ENCODE results near the gene TNFAIP3.
"Not testable (repeated sequence)": the region's sequence is repeated elsewhere in the genome, so short reads cannot be mapped to it uniquely, and the experiment has no call there.

TNFAIP3 gene

DNA sequence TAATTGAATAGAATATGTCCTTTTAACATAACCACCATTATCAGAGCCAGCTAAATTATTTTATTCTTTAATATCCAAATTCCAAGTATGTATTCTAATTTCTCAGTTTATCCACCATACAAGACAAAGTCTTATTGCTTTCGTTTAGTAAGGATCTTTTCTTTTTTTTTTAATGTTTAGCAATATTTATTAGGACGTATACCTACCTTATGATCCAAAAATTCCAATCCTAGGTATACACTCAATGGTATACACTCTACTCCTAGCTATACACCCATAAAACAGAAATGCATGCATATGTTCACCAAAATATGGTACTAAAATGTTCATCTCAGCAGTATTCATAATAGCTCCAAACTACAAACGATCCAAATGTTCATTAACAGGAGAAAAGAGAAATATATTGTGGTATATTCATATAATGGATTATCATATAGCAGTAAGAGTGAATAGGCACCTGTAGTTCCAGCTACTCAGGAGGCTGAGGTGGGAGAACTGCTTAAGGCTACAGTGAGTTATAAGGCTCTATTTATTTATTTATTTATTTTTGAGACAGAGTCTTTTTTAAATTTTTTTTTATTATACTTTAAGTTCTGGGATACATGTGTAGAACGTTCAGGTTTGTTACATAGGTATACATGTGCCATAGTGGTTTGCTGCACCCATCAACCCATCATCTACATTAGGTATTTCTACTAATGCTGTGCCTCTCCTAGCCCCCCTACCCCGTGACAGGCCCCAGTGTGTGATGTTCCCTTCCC is 17.3 kb downstream of the TNFAIP3 start:
- Histone ChIP-seq H3K36me3 (ENCODE audit: control insufficient read depth, insufficient read depth, low read length) (no peaks in the 10 kb centered on the region), H3K27ac (ENCODE audit: insufficient read depth, low read depth, low read length, poor library complexity, severe bottlenecking) (no peak overlapping the region), H3K9me3 (ENCODE audit: control insufficient read depth, low read length) (no peaks in the 10 kb centered on the region), H3K4me1 (ENCODE audit: control insufficient read depth, insufficient read depth, low read length) (peaks cover 3% of the 10 kb centered on the region), H3K27me3 (ENCODE audit: control insufficient read depth, insufficient read depth, low read length, poor library complexity, severe bottlenecking) (no peaks in the 10 kb centered on the region), H3K4me3 (ENCODE audit: insufficient read depth, low read depth, low read length) (no peak overlapping the region)
- WGBS, 2 experiments: 97 to 100% methylated on average over 3 to 4 of the region's 5 CpGs

DNA sequence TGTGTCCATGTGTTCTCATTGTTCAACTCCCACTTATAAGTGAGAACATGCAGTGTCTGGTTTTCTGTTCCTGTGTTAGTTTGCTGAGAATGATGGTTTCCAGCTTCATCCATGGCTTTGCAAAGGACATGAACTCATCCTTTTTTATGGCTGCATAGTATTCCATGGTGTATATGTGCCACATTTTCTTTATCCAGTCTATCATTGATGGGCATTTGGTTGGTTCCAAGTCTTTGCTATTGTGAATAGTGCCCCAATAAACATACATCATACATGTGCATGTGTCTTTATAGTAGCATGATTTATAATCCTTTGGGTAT is 17.8 kb downstream of the TNFAIP3 start:
- H3K27me3 ChIP-seq (ENCODE audit: control insufficient read depth, insufficient read depth, low read length, poor library complexity, severe bottlenecking); H3K4me1 ChIP-seq (ENCODE audit: control insufficient read depth, insufficient read depth, low read length); H3K4me3 ChIP-seq (ENCODE audit: insufficient read depth, low read depth, low read length); H3K9me3 ChIP-seq (ENCODE audit: control insufficient read depth, low read length); H3K27ac ChIP-seq (ENCODE audit: insufficient read depth, low read depth, low read length, poor library complexity, severe bottlenecking); H3K36me3 ChIP-seq (ENCODE audit: control insufficient read depth, insufficient read depth, low read length): not testable (repeated sequence)

DNA sequence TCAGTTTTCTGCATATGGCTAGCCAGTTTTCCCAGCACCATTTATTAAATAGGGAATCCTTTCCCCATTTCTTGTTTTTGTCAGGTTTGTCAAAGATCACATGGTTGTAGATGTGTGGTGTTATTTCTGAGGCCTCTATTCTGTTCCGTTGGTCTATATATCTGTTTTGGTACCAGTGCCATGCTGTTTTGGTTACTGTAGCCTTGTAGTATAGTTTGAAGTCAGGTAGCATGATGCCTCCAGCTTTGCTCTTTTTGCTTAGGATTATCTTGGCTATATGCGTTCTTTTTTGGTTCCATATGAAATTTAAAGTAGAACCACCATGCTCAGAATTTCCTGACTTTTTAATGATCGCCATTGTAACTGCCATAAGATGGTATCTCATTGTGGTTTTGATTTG is 19.2 kb downstream of the TNFAIP3 start:
- not testable (repeated sequence) for H3K4me3 ChIP-seq (ENCODE audit: insufficient read depth, low read depth, low read length); H3K4me1 ChIP-seq (ENCODE audit: control insufficient read depth, insufficient read depth, low read length); H3K27me3 ChIP-seq (ENCODE audit: control insufficient read depth, insufficient read depth, low read length, poor library complexity, severe bottlenecking); H3K27ac ChIP-seq (ENCODE audit: insufficient read depth, low read depth, low read length, poor library complexity, severe bottlenecking); H3K9me3 ChIP-seq (ENCODE audit: control insufficient read depth, low read length); H3K36me3 ChIP-seq (ENCODE audit: control insufficient read depth, insufficient read depth, low read length)
- 92 to 95% methylated on average over 3 of the region's 3 CpGs for WGBS, 2 experiments

DNA sequence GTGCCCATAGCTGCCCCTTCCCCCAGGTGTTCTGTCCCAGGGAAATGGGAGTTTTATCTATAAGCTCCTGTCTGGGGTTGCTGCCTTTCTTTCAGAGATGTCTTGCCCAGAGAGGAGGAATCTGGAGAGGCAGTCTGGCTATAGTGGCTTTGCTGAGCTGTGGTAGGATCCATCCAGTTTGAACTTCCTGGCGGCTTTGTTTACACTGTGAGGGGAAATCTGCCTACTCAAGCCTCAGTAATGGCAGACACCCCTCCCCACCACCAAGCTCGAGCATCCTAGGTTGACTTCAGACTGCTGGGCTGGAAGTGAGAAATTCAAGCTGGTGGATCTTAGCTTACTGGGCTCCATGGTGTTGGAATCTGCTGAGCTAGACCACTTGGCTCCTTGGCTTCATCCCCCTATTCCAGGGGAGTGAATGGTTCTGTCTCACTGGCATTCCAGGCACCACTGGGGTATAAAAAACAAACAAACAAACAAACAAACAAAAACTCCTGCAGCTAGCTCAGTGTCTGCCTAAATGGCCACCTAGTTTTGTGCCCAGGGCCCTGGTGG is 24.0 kb downstream of the TNFAIP3 start:
- Histone ChIP-seq H3K27ac (ENCODE audit: insufficient read depth, low read depth, low read length, poor library complexity, severe bottlenecking) (no peak overlapping the region), H3K36me3 (ENCODE audit: control insufficient read depth, insufficient read depth, low read length) (no peaks in the 10 kb centered on the region), H3K27me3 (ENCODE audit: control insufficient read depth, insufficient read depth, low read length, poor library complexity, severe bottlenecking) (no peaks in the 10 kb centered on the region), H3K4me3 (ENCODE audit: insufficient read depth, low read depth, low read length) (no peak overlapping the region), H3K4me1 (ENCODE audit: control insufficient read depth, insufficient read depth, low read length) (no peaks in the 10 kb centered on the region), H3K9me3 (ENCODE audit: control insufficient read depth, low read length) (no peaks in the 10 kb centered on the region)
- WGBS, 2 experiments: 79 to 94% methylated on average over 2 of the region's 2 CpGs

DNA sequence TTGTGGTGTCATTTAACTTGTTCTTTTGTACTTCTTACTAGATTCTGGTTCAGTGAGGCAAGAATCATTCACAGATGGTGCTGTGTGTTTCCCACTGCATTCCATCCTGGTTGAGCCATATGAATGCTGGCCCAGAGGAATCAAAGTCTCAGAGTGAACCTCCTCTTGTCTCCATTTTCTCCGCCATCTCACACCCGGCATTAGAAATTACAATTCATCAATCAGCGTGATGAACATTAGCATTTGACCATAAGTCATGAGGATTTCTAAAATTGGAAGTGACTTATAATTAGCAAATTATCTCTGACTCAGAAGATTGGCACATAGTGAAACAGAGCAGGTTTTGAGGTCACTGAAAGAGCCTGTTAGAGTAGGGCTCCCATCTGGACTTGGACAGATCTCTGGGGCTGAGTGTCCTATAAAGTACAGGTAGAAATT is 25.2 kb downstream of the TNFAIP3 start:
- Histone ChIP-seq H3K36me3 (ENCODE audit: control insufficient read depth, insufficient read depth, low read length) (no peaks in the 10 kb centered on the region), H3K4me3 (ENCODE audit: insufficient read depth, low read depth, low read length) (no peak overlapping the region), H3K9me3 (ENCODE audit: control insufficient read depth, low read length) (no peaks in the 10 kb centered on the region), H3K4me1 (ENCODE audit: control insufficient read depth, insufficient read depth, low read length) (no peaks in the 10 kb centered on the region), H3K27me3 (ENCODE audit: control insufficient read depth, insufficient read depth, low read length, poor library complexity, severe bottlenecking) (no peaks in the 10 kb centered on the region), H3K27ac (ENCODE audit: insufficient read depth, low read depth, low read length, poor library complexity, severe bottlenecking) (no peak overlapping the region)
- WGBS, 2 experiments: 95 to 100% methylated on average over 3 of the region's 3 CpGs

DNA sequence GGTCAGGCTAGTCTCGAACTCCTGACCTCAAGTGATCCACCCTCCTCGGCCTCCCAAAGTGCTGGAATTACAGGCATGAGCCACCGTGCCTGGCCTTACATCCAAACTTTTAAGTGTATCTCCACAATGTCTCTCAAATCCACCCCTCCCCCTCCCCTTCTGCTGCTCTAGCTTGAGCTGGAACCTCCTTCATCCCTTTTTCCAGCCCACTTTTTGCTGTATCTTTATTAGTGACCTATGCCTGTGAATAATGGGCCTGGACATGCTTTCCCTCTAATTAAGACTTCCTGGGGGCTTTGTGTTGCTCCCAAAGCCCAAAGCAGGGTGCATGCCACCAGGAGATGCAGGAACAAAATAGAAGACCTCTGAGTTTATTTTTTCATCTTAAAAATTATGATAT is 26.1 kb downstream of the TNFAIP3 start:
- WGBS, 2 experiments: 92 to 95% methylated on average over 3 of the region's 3 CpGs
- Histone ChIP-seq H3K36me3 (ENCODE audit: control insufficient read depth, insufficient read depth, low read length) (no peaks in the 10 kb centered on the region), H3K27me3 (ENCODE audit: control insufficient read depth, insufficient read depth, low read length, poor library complexity, severe bottlenecking) (no peaks in the 10 kb centered on the region), H3K27ac (ENCODE audit: insufficient read depth, low read depth, low read length, poor library complexity, severe bottlenecking) (no peak overlapping the region), H3K9me3 (ENCODE audit: control insufficient read depth, low read length) (no peaks in the 10 kb centered on the region), H3K4me1 (ENCODE audit: control insufficient read depth, insufficient read depth, low read length) (no peaks in the 10 kb centered on the region), H3K4me3 (ENCODE audit: insufficient read depth, low read depth, low read length) (no peak overlapping the region)

DNA sequence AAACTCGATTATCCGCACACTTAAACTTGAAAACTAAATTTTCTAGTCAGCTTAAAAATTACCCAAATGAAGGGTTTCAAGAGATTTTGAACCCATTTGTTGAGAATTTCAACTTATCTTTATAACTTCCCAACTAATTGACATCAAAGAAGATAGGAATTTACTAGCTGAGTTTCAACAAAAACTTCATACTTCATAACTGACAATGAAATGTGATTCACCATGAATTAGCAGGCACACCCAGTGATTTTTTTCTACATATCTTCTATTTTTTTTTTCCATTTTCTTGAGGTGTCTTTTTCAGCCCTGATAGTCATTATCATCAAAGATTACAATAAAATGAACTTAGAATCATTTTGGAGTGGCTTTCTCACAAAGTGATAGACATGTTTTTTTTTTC is 26.7 kb downstream of the TNFAIP3 start:
- Histone ChIP-seq H3K27me3 (ENCODE audit: control insufficient read depth, insufficient read depth, low read length, poor library complexity, severe bottlenecking) (no peaks in the 10 kb centered on the region), H3K9me3 (ENCODE audit: control insufficient read depth, low read length) (no peaks in the 10 kb centered on the region), H3K4me3 (ENCODE audit: insufficient read depth, low read depth, low read length) (no peak overlapping the region), H3K36me3 (ENCODE audit: control insufficient read depth, insufficient read depth, low read length) (no peaks in the 10 kb centered on the region), H3K4me1 (ENCODE audit: control insufficient read depth, insufficient read depth, low read length) (no peaks in the 10 kb centered on the region), H3K27ac (ENCODE audit: insufficient read depth, low read depth, low read length, poor library complexity, severe bottlenecking) (no peak overlapping the region)
- 86 to 91% methylated on average over 2 of the region's 2 CpGs for WGBS, 2 experiments

DNA sequence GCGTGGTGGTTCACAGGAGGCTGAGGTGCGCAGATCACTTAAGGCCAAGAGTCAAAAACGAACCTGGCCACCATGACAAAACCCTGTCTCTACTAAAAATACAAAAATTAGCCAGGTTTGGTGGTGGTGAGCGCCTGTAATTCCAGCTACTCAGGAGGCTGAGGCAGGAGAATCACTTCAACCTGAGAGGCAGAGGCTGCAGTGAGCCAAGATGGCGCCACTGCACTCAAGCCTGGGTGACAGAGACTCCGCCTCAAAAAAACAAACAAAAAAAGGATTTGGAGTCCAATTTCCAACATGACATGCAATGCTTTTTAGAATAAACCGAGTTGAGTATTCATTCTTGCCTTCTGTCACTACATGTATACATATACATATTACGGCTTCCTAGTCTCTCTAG is 27.3 kb downstream of the TNFAIP3 start:
- not testable (repeated sequence) for H3K9me3 ChIP-seq (ENCODE audit: control insufficient read depth, low read length); H3K27me3 ChIP-seq (ENCODE audit: control insufficient read depth, insufficient read depth, low read length, poor library complexity, severe bottlenecking); H3K4me1 ChIP-seq (ENCODE audit: control insufficient read depth, insufficient read depth, low read length); H3K36me3 ChIP-seq (ENCODE audit: control insufficient read depth, insufficient read depth, low read length); H3K4me3 ChIP-seq (ENCODE audit: insufficient read depth, low read depth, low read length); H3K27ac ChIP-seq (ENCODE audit: insufficient read depth, low read depth, low read length, poor library complexity, severe bottlenecking)
- 81 to 85% methylated on average over 8 of the region's 8 CpGs for WGBS, 2 experiments

DNA sequence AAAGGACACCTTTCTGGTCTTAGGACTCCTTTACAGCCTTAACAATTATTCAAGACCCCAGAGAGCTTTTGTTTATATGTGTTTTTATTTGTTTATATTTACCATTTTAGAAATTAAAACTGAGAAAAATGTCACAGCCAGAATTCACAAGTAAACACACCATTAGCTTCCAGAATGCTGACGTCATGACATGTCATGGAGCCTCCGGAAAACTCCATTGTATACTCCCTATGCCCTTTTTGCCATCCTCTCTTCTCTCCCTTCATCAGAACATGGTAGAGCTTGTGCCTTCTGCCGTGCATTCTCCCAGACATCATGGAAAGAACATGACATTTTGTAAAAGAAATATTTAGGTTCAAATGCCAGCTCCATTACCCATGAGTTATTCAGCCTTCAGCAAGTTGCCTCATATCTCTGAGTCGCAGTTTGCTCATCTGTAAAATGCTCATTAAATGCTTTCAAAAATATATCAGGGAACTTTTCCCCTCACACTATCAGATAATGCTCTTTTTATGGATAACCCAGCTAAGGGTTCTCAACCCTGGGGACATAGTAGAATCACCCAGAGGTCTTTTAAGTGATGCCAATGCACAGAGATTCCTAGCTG is 27.8 kb downstream of the TNFAIP3 start:
- no peaks in the 10 kb centered on the region for H3K36me3 ChIP-seq (ENCODE audit: control insufficient read depth, insufficient read depth, low read length)
- H3K9me3 ChIP-seq (ENCODE audit: control insufficient read depth, low read length): no peaks in the 10 kb centered on the region
- no peaks in the 10 kb centered on the region for H3K4me1 ChIP-seq (ENCODE audit: control insufficient read depth, insufficient read depth, low read length)
- no peaks in the 10 kb centered on the region for H3K27me3 ChIP-seq (ENCODE audit: control insufficient read depth, insufficient read depth, low read length, poor library complexity, severe bottlenecking)
- no peak overlapping the region for H3K4me3 ChIP-seq (ENCODE audit: insufficient read depth, low read depth, low read length)
- no peak overlapping the region for H3K27ac ChIP-seq (ENCODE audit: insufficient read depth, low read depth, low read length, poor library complexity, severe bottlenecking)
- WGBS, 2 experiments: 93% methylated on average over 4 of the region's 4 CpGs

DNA sequence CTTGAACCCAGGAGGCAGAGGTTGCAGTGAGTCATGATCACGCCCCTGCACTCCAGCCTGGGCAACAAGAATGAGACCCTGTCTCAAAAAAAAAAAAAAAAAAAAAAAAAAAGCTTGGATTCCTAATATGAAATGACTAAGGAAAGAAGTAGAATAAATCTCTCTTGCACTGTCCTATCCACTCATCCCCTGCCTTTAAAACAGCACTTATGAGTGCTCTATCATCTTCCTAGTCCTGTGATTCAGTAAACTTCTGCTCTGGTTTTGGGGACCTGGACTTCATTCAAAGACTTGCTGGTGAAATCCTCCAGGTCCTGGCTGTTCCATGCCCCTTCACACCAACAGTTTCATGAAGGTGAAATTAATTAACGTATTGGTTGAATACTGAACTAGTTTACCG is 29.6 kb downstream of the TNFAIP3 start:
- Histone ChIP-seq H3K27ac (ENCODE audit: insufficient read depth, low read depth, low read length, poor library complexity, severe bottlenecking) (no peak overlapping the region), H3K36me3 (ENCODE audit: control insufficient read depth, insufficient read depth, low read length) (no peaks in the 10 kb centered on the region), H3K4me1 (ENCODE audit: control insufficient read depth, insufficient read depth, low read length) (no peaks in the 10 kb centered on the region), H3K4me3 (ENCODE audit: insufficient read depth, low read depth, low read length) (no peak overlapping the region), H3K27me3 (ENCODE audit: control insufficient read depth, insufficient read depth, low read length, poor library complexity, severe bottlenecking) (no peaks in the 10 kb centered on the region), H3K9me3 (ENCODE audit: control insufficient read depth, low read length) (no peaks in the 10 kb centered on the region)
- WGBS, 2 experiments: 92 to 96% methylated on average over 2 to 3 of the region's 3 CpGs

Data from ectodermal cell (in vitro differentiated cells).